Measurements from ENCODE around the gene SERGEF. TPM values are rescaled to one million over a fixed set of nuclear protein-coding genes. Genes with fewer than 3 reads are reported as not detected.

The SERGEF gene
- total RNA-seq, 2 experiments from 2014 or later: 44.3 to 47.2 TPM

Other genes with a start within 250 kb of the SERGEF start
- gene TPH1, start 33.2 kb upstream of the SERGEF start, total RNA-seq: under 1 TPM; 0.28 to 0.40 TPM
- gene SAAL1, start 93.0 kb upstream of the SERGEF start, total RNA-seq: 10 to 100 TPM; 24.0 to 27.0 TPM
- gene MRGPRX3, start 119.5 kb upstream of the SERGEF start, total RNA-seq: not detected
- gene MRGPRX4, start 159.8 kb upstream of the SERGEF start, total RNA-seq: not detected
- gene SAA4, start 223.8 kb upstream of the SERGEF start, total RNA-seq: not detected
- not detected for gene SAA2, start 235.6 kb upstream of the SERGEF start, total RNA-seq

All from activated naive CD8-positive, alpha-beta T cell treated with anti-CD3 and anti-CD28 coated beads, Interleukin-2, amount 10 ng/mL, durations not matched to agents 7 days and 5 days (primary cell).